Vagina (tissue), 2 donors: ENCODE data around the gene KRTAP12-3.

Source experiments
- CTCF ChIP-seq, 3 experiments: fragments of 450-650 bp in 2 of 3; fragments of 200-600 bp in 1 of 3; sonication (generic) in 1 of 3; IDR thresholded peaks; one replicate each; pipeline ENCODE4 v1.5.1; 2017 to 2019; ENCODE audit warnings: antibody characterized with exemption in 3 of 3, mild to moderate bottlenecking in 2 of 3, moderate library complexity in 2 of 3
- POLR2A ChIP-seq, 2 donors: fragments of 450-650 bp; IDR thresholded peaks; one replicate each; pipeline ENCODE4 v1.6.1; 2017; ENCODE audit warnings: antibody characterized with exemption in 2 of 2, mild to moderate bottlenecking in 2 of 2, moderate library complexity in 2 of 2

DNA sequence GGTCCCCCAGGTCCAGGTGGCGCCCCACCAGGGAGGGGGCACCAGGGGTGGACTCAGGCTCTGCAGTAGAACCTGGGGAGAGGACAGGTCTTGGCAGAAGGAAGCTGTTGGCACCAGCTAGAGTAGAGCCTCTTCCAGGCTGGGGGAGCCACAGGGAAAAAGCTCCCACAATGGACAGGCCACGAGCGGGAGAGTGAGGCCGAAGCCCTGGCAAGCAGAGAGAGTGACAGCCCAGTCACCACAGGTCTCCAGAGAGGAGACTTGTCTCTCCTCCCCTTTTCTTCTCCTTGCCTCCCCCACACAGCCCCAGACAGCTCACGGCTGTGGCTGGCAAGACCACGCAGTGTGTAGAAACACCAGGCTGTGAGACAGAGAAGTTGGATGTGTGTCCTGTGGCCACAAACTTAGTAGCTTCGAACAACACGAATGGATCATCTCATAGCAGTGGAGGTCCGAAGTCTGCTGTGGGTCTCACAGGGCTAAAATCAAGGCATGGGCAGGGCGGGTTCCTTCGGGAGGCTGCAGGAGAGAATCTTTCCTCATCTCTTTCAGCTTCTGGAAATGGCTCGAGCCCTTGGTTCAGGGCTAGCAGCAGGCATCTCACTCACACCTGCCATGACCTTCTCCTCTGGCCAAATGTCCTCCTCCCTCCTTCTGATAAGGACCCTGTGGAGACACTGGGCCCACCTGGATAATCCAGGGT is 6.6 kb upstream of the KRTAP12-3 start:
- no peak for TF ChIP-seq CTCF (IDR thresholded peaks at IDR 0.05)
- TF ChIP-seq POLR2A (IDR thresholded peaks at IDR 0.05) = no peak
